WTC11 (cell line): Measurements from ENCODE around the gene CXCR3.

ENCODE experiments used
- FOXK1 ChIP-seq: sonication (generic); formaldehyde crosslinking; IDR thresholded peaks from 2 replicates; pipeline ENCODE4 v1.8.0; 2022; ENCODE audit warnings: mild to moderate bottlenecking, moderate library complexity, missing genetic modification reagents
- FOXP1 ChIP-seq: sonication (generic); formaldehyde crosslinking; IDR thresholded peaks from 2 replicates; pipeline ENCODE4 v1.8.0; 2022; ENCODE audit warnings: missing genetic modification reagents, mild to moderate bottlenecking, moderate library complexity, borderline replicate concordance
- RORB ChIP-seq: fragments of 250-450 bp; sonication (Bioruptor Pico); IDR thresholded peaks from 2 replicates; pipeline ENCODE4 v1.9.0; 2021; ENCODE audit warnings: mild to moderate bottlenecking
- ZNF263 ChIP-seq: sonication (generic); formaldehyde crosslinking; IDR thresholded peaks from 2 replicates; pipeline ENCODE4 v1.8.1; 2022; ENCODE audit warnings: low read depth, mild to moderate bottlenecking, moderate library complexity, missing genetic modification reagents
- TF ChIP-seq, protein P1 (sequence below): fragments of 200-600 bp; IDR thresholded peaks from 2 replicates; pipeline ENCODE4 v1.8.0; 2022; ENCODE audit warnings: antibody characterized with exemption
- TF ChIP-seq, protein P2 (sequence below): sonication (generic); formaldehyde crosslinking; IDR thresholded peaks from 2 replicates; pipeline ENCODE4 v1.8.1; 2023; ENCODE audit warnings: mild to moderate bottlenecking, missing genetic modification reagents
- TF ChIP-seq, protein P3 (sequence below): sonication (generic); formaldehyde crosslinking; conservative IDR thresholded peaks from 2 replicates; pipeline ENCODE4 v1.8.1; 2022; ENCODE audit warnings: mild to moderate bottlenecking, missing genetic modification reagents

DNA sequence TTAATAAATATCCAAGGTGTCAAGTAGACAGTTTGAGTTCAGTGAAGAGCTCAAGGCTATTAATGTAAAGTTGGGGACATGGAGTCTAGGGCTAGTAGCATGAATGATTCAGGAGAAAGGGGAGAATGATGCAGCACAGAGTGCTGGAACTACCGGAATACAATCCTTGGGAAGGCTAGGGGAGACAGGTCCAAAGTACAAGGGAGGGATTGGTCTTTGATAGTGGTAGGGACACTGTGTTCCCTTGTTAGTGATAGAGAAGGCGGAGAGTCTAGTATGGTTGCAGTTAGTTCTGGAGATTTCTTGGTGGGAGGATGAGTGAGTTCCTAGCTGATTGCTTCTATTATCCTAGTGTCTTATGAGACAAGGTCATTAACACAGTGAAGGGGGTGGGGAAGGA is 31.4 kb downstream of the CXCR3 start:
- TF ChIP-seq RORB (CRISPR knock-in tag) (no peak), ZNF263 (no peak), FOXK1 (CRISPR knock-in tag) (no peak), FOXP1 (CRISPR knock-in tag) (no peak)
- TF ChIP-seq, protein P1, sequence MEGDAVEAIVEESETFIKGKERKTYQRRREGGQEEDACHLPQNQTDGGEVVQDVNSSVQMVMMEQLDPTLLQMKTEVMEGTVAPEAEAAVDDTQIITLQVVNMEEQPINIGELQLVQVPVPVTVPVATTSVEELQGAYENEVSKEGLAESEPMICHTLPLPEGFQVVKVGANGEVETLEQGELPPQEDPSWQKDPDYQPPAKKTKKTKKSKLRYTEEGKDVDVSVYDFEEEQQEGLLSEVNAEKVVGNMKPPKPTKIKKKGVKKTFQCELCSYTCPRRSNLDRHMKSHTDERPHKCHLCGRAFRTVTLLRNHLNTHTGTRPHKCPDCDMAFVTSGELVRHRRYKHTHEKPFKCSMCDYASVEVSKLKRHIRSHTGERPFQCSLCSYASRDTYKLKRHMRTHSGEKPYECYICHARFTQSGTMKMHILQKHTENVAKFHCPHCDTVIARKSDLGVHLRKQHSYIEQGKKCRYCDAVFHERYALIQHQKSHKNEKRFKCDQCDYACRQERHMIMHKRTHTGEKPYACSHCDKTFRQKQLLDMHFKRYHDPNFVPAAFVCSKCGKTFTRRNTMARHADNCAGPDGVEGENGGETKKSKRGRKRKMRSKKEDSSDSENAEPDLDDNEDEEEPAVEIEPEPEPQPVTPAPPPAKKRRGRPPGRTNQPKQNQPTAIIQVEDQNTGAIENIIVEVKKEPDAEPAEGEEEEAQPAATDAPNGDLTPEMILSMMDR = no peak
- TF ChIP-seq, protein P2, sequence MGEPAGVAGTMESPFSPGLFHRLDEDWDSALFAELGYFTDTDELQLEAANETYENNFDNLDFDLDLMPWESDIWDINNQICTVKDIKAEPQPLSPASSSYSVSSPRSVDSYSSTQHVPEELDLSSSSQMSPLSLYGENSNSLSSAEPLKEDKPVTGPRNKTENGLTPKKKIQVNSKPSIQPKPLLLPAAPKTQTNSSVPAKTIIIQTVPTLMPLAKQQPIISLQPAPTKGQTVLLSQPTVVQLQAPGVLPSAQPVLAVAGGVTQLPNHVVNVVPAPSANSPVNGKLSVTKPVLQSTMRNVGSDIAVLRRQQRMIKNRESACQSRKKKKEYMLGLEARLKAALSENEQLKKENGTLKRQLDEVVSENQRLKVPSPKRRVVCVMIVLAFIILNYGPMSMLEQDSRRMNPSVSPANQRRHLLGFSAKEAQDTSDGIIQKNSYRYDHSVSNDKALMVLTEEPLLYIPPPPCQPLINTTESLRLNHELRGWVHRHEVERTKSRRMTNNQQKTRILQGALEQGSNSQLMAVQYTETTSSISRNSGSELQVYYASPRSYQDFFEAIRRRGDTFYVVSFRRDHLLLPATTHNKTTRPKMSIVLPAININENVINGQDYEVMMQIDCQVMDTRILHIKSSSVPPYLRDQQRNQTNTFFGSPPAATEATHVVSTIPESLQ = no peak
- TF ChIP-seq, protein P3, sequence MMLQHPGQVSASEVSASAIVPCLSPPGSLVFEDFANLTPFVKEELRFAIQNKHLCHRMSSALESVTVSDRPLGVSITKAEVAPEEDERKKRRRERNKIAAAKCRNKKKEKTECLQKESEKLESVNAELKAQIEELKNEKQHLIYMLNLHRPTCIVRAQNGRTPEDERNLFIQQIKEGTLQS = no peak
